Measurements from ENCODE around the gene ADAMTS4.

Gene ADAMTS4

GRCh38 chr1:161196111-161196510 is 2.7 kb downstream of the ADAMTS4 start:
- no peak for DNase-seq (ENCODE audit: low spot score)

- no peak for DNase-seq (ENCODE audit: low spot score)
Observed at GRCh38 chr1:161195171-161195570, 3.7 kb downstream of the ADAMTS4 start.

- DNase-seq (ENCODE audit: low spot score), result no peak
Observed at GRCh38 chr1:161193561-161194235, 5.2 kb downstream of the ADAMTS4 start.

GRCh38 chr1:161192476-161193465 is 6.1 kb downstream of the ADAMTS4 start:
- peak; percentile 74 for DNase-seq (ENCODE audit: low spot score)

DNA sequence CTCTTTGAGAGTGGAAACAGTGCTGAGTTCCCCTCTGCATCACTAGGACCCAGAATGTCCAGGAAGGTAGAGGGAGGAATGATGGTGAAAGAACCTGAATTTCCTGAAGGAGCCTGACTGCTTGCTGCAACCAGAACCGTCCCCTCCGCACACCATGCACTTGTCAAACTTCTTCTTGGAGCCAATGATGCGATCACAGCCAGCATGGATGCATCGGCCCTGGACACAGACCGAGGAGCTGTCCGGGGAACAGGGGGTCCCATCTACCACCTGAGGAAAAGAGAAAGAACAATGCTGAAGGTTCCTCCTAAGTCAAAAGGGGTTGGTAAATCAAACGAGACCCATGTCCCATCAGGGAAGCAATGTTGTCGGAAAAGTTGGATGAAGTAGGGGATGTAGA is 6.9 kb downstream of the ADAMTS4 start:
- no peak for DNase-seq (ENCODE audit: low spot score)

GRCh38 chr1:161190962-161191521 is 7.8 kb downstream of the ADAMTS4 start:
- DNase-seq (ENCODE audit: low spot score), result no peak

DNA sequence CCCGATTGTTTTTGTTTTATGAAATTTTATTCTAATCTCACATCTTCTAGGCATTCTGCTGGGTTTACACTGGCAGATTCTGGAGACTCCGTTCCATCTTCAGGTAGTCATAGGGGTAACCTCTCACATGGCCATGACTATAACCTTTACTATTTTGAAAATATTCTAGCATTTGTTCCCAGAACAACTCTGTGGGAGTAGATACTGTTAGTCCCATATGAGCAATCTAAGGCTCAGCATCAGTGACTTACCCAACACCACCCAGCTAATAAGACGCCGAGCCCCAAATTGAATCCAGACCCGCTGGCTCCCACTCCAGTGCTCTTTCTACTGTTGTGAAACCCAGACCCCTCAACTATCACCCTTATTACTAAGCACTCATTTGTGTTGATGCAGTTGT is 9.8 kb downstream of the ADAMTS4 start:
- no peak for DNase-seq (ENCODE audit: low spot score)

DNA sequence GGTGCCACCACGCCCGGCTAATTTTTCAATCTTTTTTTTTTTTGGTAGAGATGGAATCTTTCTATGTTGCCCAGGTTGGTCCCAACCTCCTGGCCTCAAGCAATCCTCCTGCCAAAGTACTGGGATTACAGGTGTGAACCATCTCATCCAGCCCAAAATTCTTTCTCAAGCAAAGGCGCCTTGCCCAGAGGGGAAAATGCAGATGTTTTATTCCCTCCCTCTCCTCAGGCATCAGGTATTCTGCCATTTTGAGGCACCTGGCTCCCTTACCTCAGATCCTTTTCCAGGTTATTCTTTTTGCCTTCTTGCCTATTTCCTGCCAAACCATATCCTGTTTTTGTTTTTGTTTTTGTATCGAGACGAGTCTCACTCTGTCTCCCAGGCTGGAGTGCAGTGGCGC is 10.5 kb downstream of the ADAMTS4 start:
- no peak for DNase-seq (ENCODE audit: low spot score)

DNA sequence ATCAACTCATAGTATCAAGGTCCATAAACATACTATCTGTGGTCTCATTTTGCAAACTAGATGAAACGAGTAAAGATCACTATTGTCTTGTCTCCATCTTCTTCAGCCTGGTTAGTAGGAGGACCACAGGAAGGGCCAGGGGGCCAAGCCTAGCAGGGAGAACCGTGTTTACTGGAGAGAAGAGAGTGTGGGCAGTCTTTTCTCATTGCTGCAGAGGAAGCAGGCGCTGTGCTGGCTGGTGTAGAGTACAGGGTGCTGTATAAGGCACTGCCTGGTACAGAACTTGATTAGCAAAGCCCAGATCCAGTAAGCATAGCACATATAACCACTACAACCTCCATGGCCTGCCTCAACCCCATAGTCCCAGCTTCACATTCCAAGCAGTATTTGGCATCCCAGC is 11.5 kb downstream of the ADAMTS4 start:
- DNase-seq (ENCODE audit: low spot score), result no peak

DNA sequence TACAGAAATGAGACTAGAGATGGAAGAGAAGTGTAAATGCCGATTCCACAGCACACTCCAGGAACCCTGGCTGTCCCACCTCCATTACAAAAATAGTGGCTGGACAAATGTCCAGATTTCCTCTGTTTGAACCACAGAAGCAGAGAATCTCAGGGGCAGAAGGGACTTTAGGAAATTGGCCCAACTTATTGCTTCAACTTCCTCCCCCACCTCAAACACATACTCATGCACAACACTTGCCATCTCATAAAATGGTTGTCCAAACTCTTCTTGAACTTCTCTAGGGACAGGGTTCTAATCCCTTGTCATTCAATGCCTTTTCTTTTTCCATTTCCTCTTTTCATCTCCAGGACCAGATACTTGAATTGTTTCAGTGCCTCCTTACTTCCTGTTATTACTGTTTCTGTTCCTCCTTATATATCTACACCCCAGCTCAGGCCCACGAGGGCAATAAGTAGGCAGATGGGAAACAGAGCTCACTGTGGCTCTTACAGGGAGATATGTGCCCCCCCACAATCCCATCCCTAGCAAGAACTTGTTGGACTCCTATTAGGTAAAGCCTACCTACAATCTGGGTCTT is 13.0 kb downstream of the ADAMTS4 start:
- DNase-seq (ENCODE audit: low spot score), result no peak

- no peak for DNase-seq (ENCODE audit: low spot score)
Observed at GRCh38 chr1:161185282-161185682, 13.6 kb downstream of the ADAMTS4 start.

DNA sequence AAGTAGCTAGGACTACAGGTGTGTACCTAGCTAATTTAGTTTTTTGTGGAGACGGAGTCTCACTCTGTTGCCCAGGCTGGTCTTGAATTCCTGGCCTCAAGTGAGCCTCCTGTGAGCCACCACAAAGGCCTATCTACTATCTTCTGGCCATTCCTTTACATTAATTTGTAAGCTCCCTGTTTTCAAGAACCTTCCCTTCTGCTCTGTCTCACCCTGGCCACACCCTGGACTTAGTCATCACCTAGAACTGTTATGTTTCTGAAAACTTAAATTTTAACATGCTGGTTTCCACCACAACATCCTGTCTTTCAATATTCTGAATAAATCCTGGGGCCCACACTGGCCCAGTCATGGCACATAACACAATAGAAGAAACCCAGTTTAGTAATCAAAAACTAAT is 16.6 kb downstream of the ADAMTS4 start:
- no peak for DNase-seq (ENCODE audit: low spot score)

GRCh38 chr1:161180639-161181038 is 18.2 kb downstream of the ADAMTS4 start:
- DNase-seq (ENCODE audit: low spot score), result no peak

- no peak for DNase-seq (ENCODE audit: low spot score)
Observed at GRCh38 chr1:161179698-161180097, 19.2 kb downstream of the ADAMTS4 start.

DNA sequence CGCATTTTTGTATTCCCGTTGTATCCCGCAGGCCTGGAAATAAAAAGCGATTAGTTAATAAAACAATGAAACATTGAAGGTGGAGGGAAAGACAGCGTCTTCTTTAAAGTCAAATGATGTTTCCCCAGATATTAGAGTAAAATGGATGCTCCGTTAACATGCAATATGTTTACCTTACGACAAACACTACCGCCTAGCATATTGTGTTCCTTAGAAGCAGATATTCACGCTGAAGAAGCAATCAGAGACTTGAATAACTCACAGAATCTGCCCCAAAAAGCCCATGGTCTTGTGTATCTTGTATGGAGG is 21.0 kb downstream of the ADAMTS4 start:
- no peak for DNase-seq (ENCODE audit: low spot score)

DNA sequence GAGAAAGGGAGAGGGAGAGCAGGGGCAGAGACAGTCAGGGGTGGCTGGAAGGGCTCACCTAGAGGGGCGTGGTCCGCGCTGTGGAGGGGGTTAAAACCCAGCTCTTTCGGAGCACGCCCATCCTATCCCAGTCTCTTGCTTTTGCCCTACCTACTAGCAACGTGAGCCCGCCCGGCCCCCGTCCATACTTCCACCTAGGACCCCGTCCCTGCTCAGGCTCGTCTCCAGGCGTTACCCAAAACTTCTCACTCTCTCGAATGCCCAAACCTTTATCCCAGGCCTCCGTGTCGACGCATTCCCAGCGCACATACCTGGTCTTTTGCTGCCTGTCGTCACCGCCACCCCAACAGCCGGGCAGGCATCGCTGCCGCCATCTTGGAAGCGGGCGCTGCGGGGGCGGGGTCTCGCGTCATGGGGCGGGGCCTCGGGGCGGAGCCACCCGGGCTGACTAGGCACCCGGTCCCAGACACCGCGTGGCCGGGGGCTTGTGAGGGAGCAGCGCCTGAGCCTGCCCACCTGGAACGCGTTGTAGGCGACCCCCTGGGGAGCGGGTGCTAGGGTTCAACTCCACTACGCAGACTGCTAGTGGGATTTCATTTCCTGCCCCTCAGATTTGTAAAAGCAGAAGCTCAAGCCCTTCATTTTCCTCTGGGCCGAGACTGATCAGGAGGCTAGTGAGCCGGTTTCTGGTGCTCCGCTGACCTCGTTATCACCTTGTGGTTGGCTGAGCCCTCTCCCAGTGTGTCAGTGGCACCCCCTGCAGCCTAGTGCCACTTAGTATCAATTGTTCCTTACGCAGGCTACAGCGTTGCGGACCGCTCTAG is 21.5 kb downstream of the ADAMTS4 start, which contains the start of gene B4GALT3:
TSS of gene B4GALT3 (minus strand) at position 396 of the 824 bp plus-strand sequence. CDS start 1,447 bp downstream, outside the sequence.
- DNase-seq (ENCODE audit: low spot score), result peak; percentile 91

GRCh38 chr1:161176468-161177111 is 22.3 kb downstream of the ADAMTS4 start:
- DNase-seq (ENCODE audit: low spot score), result no peak

- DNase-seq (ENCODE audit: low spot score), result no peak
Observed at GRCh38 chr1:161175771-161176453, 22.9 kb downstream of the ADAMTS4 start.

DNA sequence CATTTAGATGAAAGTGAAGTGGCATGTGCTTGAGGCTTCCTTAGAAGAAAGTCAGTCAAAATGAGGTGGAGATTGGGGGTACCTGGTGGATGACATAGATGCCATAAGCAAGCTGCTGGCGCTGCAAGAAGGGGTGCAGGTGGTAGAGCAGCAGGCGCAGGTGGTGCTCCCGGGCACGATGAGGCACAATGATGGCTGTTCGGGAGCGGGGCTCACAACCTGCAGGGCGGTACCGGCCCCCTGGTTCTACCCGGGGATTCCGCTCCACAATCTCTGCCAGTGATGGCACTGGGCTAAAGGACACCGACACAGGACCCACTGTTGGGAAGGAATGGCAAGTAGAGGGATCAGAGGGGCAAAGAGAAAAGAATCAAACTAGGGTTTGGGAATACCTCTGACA is 23.9 kb downstream of the ADAMTS4 start:
- DNase-seq (ENCODE audit: low spot score), result no peak

- DNase-seq (ENCODE audit: low spot score), result no peak
Observed at GRCh38 chr1:161173711-161174110, 25.1 kb downstream of the ADAMTS4 start.

Data from SK-N-DZ (cell line).